Natural killer cell treated with Interleukin-12 subunit alpha and Interleukin-12 subunit beta and Interleukin-15 and Interleukin-18, amount 100 ng/mL, for 72 hours (primary cell): Measurements from ENCODE around the gene RNPEP. TPM values are rescaled to one million over a fixed set of nuclear protein-coding genes. Genes with fewer than 3 reads are reported as not detected.
"Not testable (repeated sequence)": the region's sequence is repeated elsewhere in the genome, so short reads cannot be mapped to it uniquely, and the experiment has no call there.

Experiments
- ATAC-seq, 2 donors: fragments of 150-1000 bp; cut with Tn5 transposase in 1 of 2; sonication (Bioruptor Pico), chemical (Tn5 transposase) in 1 of 2; 2 replicates each; pipeline ENCODE4 v1.10.0; 2021
- DNase-seq: peaks from one replicate; pipeline ENCODE4 v3.0.0; 2022; ENCODE audit warnings: low spot score
- H3K27ac Mint-ChIP-seq, 2 donors: 1 replicate in 1 of 2; 2 replicates in 1 of 2; pipeline ENCODE4 v1.8.0; 2022; ENCODE audit warnings: mixed read lengths in 2 of 2, mild to moderate bottlenecking in 1 of 2, moderate library complexity in 1 of 2
- H3K27me3 Mint-ChIP-seq, 2 donors: 1 replicate in 1 of 2; 2 replicates in 1 of 2; pipeline ENCODE4 v1.8.0; 2022; ENCODE audit warnings: mixed read lengths in 2 of 2
- H3K36me3 Mint-ChIP-seq: one replicate; pipeline ENCODE4 v1.8.0; 2022; ENCODE audit warnings: mixed read lengths
- H3K4me1 Mint-ChIP-seq, 2 donors: 1 replicate in 1 of 2; 2 replicates in 1 of 2; pipeline ENCODE4 v1.8.0; 2022; ENCODE audit warnings: low read depth in 2 of 2, mixed read lengths in 2 of 2, mild to moderate bottlenecking in 1 of 2
- H3K4me3 Mint-ChIP-seq: one replicate; pipeline ENCODE4 v1.8.0; 2022; ENCODE audit warnings: mixed read lengths
- H3K9me3 Mint-ChIP-seq: 2 replicates; pipeline ENCODE4 v1.8.0; 2022; ENCODE audit warnings: mixed read lengths
- total RNA-seq, 2 donors: library from RNA; stranded (reverse); gene quantifications; one replicate each; pipeline ENCODE4 v1.2.3, GENCODE V29; 2022

Gene RNPEP
- total RNA-seq, 2 donors from 2014 or later, result 50.1 to 54.3 TPM

- Mint-ChIP-seq H3K4me1 (peaks cover 0 to 3% of the 10 kb centered on the region in 2 donors), H3K9me3 (no peaks in the 10 kb centered on the region), H3K4me3 (no peak overlapping the region), H3K36me3 (no peaks in the 10 kb centered on the region), H3K27ac (no peak overlapping the region), H3K27me3 (peaks cover 3 to 7% of the 10 kb centered on the region in 2 donors)
- peak; percentile 50 for DNase-seq
- ATAC-seq, result peak in 1 of 2 donors; percentile 48
Measured at GRCh38 chr1:202046227-202046626, 63.8 kb downstream of the RNPEP start.

GRCh38 chr1:202046748-202047708, 64.6 kb downstream of the RNPEP start:
- no peaks in the 10 kb centered on the region for H3K9me3 Mint-ChIP-seq
- DNase-seq (peak; percentile 40), ATAC-seq (peak in 1 of 2 donors; percentile 21)
- H3K4me3 Mint-ChIP-seq, result no peak overlapping the region
- H3K4me1 Mint-ChIP-seq, result peaks cover 0 to 3% of the 10 kb centered on the region in 2 donors
- H3K36me3 Mint-ChIP-seq, result no peaks in the 10 kb centered on the region
- H3K27ac Mint-ChIP-seq, result no peak overlapping the region
- H3K27me3 Mint-ChIP-seq, result peaks cover 3 to 7% of the 10 kb centered on the region in 2 donors

- DNase-seq, result no peak
- ATAC-seq, result no peak
- Mint-ChIP-seq H3K27ac (no peak overlapping the region), H3K4me3 (no peak overlapping the region), H3K27me3 (peaks cover 3 to 7% of the 10 kb centered on the region in 2 donors), H3K9me3 (no peaks in the 10 kb centered on the region), H3K36me3 (no peaks in the 10 kb centered on the region), H3K4me1 (peaks cover 0 to 3% of the 10 kb centered on the region in 2 donors)
Measured at GRCh38 chr1:202047977-202048376, 65.5 kb downstream of the RNPEP start.

- Mint-ChIP-seq H3K4me3 (no peak overlapping the region), H3K4me1 (peaks cover 0 to 3% of the 10 kb centered on the region in 2 donors), H3K9me3 (no peaks in the 10 kb centered on the region), H3K36me3 (no peaks in the 10 kb centered on the region), H3K27ac (no peak overlapping the region), H3K27me3 (peaks cover 3 to 7% of the 10 kb centered on the region in 2 donors)
- peak; percentile 49 for DNase-seq
- ATAC-seq, result no peak
Measured at GRCh38 chr1:202049129-202049528, 66.7 kb downstream of the RNPEP start.

GRCh38 chr1:202054094-202054493, 71.6 kb downstream of the RNPEP start:
- H3K36me3 Mint-ChIP-seq, result no peaks in the 10 kb centered on the region
- H3K27ac Mint-ChIP-seq, result no peak overlapping the region

GRCh38 chr1:202054673-202055072, 72.2 kb downstream of the RNPEP start:
- not testable (repeated sequence) for H3K36me3 Mint-ChIP-seq, H3K27me3 Mint-ChIP-seq, H3K4me3 Mint-ChIP-seq, DNase-seq, H3K27ac Mint-ChIP-seq, H3K9me3 Mint-ChIP-seq, ATAC-seq, H3K4me1 Mint-ChIP-seq

More at GRCh38 chr1:202054094-202054493, 71.6 kb downstream of the RNPEP start:
- ATAC-seq (no peak), DNase-seq (no peak)
- no peak overlapping the region for H3K4me3 Mint-ChIP-seq
- no peaks in the 10 kb centered on the region for H3K9me3 Mint-ChIP-seq
- H3K4me1 Mint-ChIP-seq, result no peaks in the 10 kb centered on the region
- peaks cover 0 to 5% of the 10 kb centered on the region in 2 donors for H3K27me3 Mint-ChIP-seq

Other genes starting within 250 kb of the RNPEP start
- 10 to 100 TPM; 61.4 to 91.0 TPM for gene IPO9, start 153.5 kb upstream of the RNPEP start, total RNA-seq
- 1 to 10 TPM; 2.5 TPM for gene SHISA4, start 93.8 kb upstream of the RNPEP start, total RNA-seq
- not detected for gene LMOD1, start 36.1 kb upstream of the RNPEP start, total RNA-seq
- 10 to 100 TPM; 81.5 to 89.5 TPM for gene TIMM17A, start 27.1 kb upstream of the RNPEP start, total RNA-seq
- gene ELF3, start 27.9 kb downstream of the RNPEP start, total RNA-seq, result under 1 TPM; 0.84 to 0.98 TPM
- not detected for gene GPR37L1, start 140.3 kb downstream of the RNPEP start, total RNA-seq
- 10 to 100 TPM; 68.0 to 80.0 TPM for gene ARL8A, start 162.1 kb downstream of the RNPEP start, total RNA-seq
- gene PTPN7, start 178.0 kb downstream of the RNPEP start, total RNA-seq, result 100 to 1,000 TPM; 227 to 312 TPM
- gene LGR6, start 211.2 kb downstream of the RNPEP start, total RNA-seq, result 1 to 10 TPM; 5.8 to 5.9 TPM